K562 (cell line): ENCODE results near the gene GALNT17. TPM values are rescaled to one million over a fixed set of nuclear protein-coding genes. Genes with fewer than 3 reads are reported as not detected.

Experiments
- ATAC-seq: fragments of 200-7000 bp; cut with Tn5 transposase; 3 replicates; pipeline ENCODE4 v1.9.1; 2020; ENCODE audit warnings: moderate library complexity
- BruUV-seq: library from RNA; stranded (reverse); fragments of 400-500 nt; replicated peaks from 2 replicates; lab custom pipeline; 2021; lab: Mats Ljungman, UMichigan
- CTCF ChIA-PET: fragments of 300-600 bp; formaldehyde crosslinking; extraction: SDS; loops from one replicate; lab custom pipeline; 2021; ENCODE audit warnings: low intra/inter-chr PET ratio; lab: Yijun Ruan, JAX
- POLR2A ChIA-PET: fragments of 300-600, 350-650 bp; sonication (Branson Sonifier 250); formaldehyde crosslinking; extraction: SDS; loops from one replicate; lab custom pipeline; 2021; ENCODE audit warnings: antibody characterized with exemption, inconsistent platforms; lab: Yijun Ruan, JAX
- DNase-seq, 4 experiments: peaks; one replicate each; pipeline versions ENCODE4 v3.0.0 to v3.0.0-alpha.2; 2011 to 2018; ENCODE audit warnings: low spot score in 3 of 4, mixed read lengths in 3 of 4; ENCODE audit errors: extremely low read depth in 1 of 4
- FAIRE-seq: peaks from 2 replicates; lab custom pipeline; 2011; peaks lifted over from hg19 to GRCh38; lab: Jason Lieb, UNC
- H2AFZ ChIP-seq: 2 replicates; pipeline ENCODE4 v1.6.0; 2011; ENCODE audit warnings: low read depth, low read length, control low read depth, inconsistent platforms
- H3K27ac ChIP-seq: fragments of 200-600 bp; 3 replicates; pipeline ENCODE4 v1.8.0; 2011; ENCODE audit warnings: low read depth, mild to moderate bottlenecking, control low read depth, inconsistent platforms, low read length, moderate library complexity, mixed read lengths; ENCODE audit errors: extremely low read depth
- H3K27me3 ChIP-seq, 2 experiments: fragments of 300-600 bp in 1 of 2; 2 replicates in 1 of 2; 3 replicates in 1 of 2; pipeline versions ENCODE4 v1.6.0 to v1.8.0; 2011; ENCODE audit warnings: inconsistent platforms in 2 of 2, low read length in 2 of 2, mild to moderate bottlenecking in 1 of 2, mixed read lengths in 1 of 2, moderate library complexity in 1 of 2; ENCODE audit not compliant: control insufficient read depth in 2 of 2, insufficient read depth in 2 of 2
- H3K36me3 ChIP-seq: fragments of 300-600 bp; 3 replicates; pipeline ENCODE4 v1.8.0; 2011; ENCODE audit warnings: mild to moderate bottlenecking, low read length, inconsistent platforms; ENCODE audit not compliant: control insufficient read depth, insufficient read depth
- H3K4me1 ChIP-seq, 2 experiments: fragments of 200-600 bp in 1 of 2; replicated peaks in 1 of 2; 2 replicates in 1 of 2; 3 replicates in 1 of 2; pipeline versions ENCODE4 v1.5.1 to v1.8.0; 2011; ENCODE audit warnings: inconsistent platforms in 2 of 2, low read length in 2 of 2, mild to moderate bottlenecking in 1 of 2, mixed read lengths in 1 of 2, moderate library complexity in 1 of 2; ENCODE audit not compliant: control insufficient read depth in 2 of 2, insufficient read depth in 2 of 2
- H3K4me2 ChIP-seq: 2 replicates; pipeline ENCODE4 v1.6.1; 2011; ENCODE audit warnings: low read length, control low read depth, inconsistent platforms, mixed read lengths; ENCODE audit not compliant: insufficient read depth
- H3K4me3 ChIP-seq: fragments of 200-600 bp; sonication (generic), shearing (Covaris generic); 2 replicates; pipeline ENCODE4 v1.5.1; 2016; ENCODE audit warnings: control low read depth, inconsistent platforms
- H3K79me2 ChIP-seq: fragments of 200-600 bp; 3 replicates; pipeline ENCODE4 v1.8.0; 2011; ENCODE audit warnings: low read length, inconsistent platforms; ENCODE audit not compliant: control insufficient read depth, insufficient read depth
- H3K9ac ChIP-seq, 2 experiments: 2 replicates each; pipeline versions ENCODE4 v1.6.0 to v1.6.1; 2011; ENCODE audit warnings: low read depth in 2 of 2, low read length in 2 of 2, control low read depth in 1 of 2, inconsistent platforms in 1 of 2, mild to moderate bottlenecking in 1 of 2, mixed read lengths in 1 of 2; ENCODE audit not compliant: insufficient read depth in 1 of 2
- H3K9me1 ChIP-seq: one replicate; pipeline ENCODE4 v1.6.0; 2011; ENCODE audit warnings: inconsistent platforms, mild to moderate bottlenecking, low read length, moderate library complexity; ENCODE audit not compliant: control insufficient read depth, insufficient read depth
- H3K9me3 ChIP-seq: replicated peaks from 2 replicates; pipeline ENCODE4 v1.5.1; 2011; ENCODE audit warnings: low read depth, low read length, inconsistent platforms; ENCODE audit not compliant: control insufficient read depth, insufficient read depth
- H4K20me1 ChIP-seq: replicated peaks from 2 replicates; pipeline ENCODE4 v1.6.1; 2011; ENCODE audit warnings: low read length, inconsistent platforms, mixed read lengths; ENCODE audit not compliant: control insufficient read depth, insufficient read depth
- ARID1B ChIP-seq: fragments of 450-650 bp; IDR thresholded peaks from 2 replicates; pipeline ENCODE4 v1.6.1; 2016; ENCODE audit warnings: antibody characterized with exemption, mild to moderate bottlenecking, inconsistent platforms
- CTBP1 ChIP-seq: fragments of 450-650 bp; IDR thresholded peaks from 2 replicates; pipeline ENCODE4 v1.6.1; 2016; ENCODE audit warnings: borderline replicate concordance
- ESRRA ChIP-seq: fragments of 450-650 bp; IDR thresholded peaks from 2 replicates; pipeline ENCODE4 v1.6.1; 2014; ENCODE audit warnings: low read depth, mild to moderate bottlenecking, moderate library complexity, borderline replicate concordance
- MAZ ChIP-seq, 2 experiments: fragments of 450-650 bp in 1 of 2; sonication (generic) in 1 of 2; formaldehyde crosslinking; IDR thresholded peaks in 1 of 2; conservative IDR thresholded peaks in 1 of 2; 2 replicates each; pipeline versions ENCODE4 v1.4.0 to v1.5.0; 2020; ENCODE audit warnings: mild to moderate bottlenecking in 1 of 2, missing genetic modification reagents in 1 of 2
- MCM5 ChIP-seq: fragments of 450-650 bp; IDR thresholded peaks from 2 replicates; pipeline ENCODE4 v1.6.1; 2016; ENCODE audit warnings: low read depth
- PATZ1 ChIP-seq: fragments of 250-450 bp; sonication (Bioruptor Pico); IDR thresholded peaks from 2 replicates; pipeline ENCODE4 v1.5.0; 2020; ENCODE audit warnings: mild to moderate bottlenecking, borderline replicate concordance
- SAFB ChIP-seq: fragments of 200-400 bp; formaldehyde crosslinking; IDR thresholded peaks from 2 replicates; pipeline ENCODE4 v1.6.1; 2017; ENCODE audit warnings: low read depth, low read length, borderline replicate concordance
- STAT5B ChIP-seq: fragments of 250-450 bp; sonication (Bioruptor Pico); IDR thresholded peaks from 2 replicates; pipeline ENCODE4 v1.8.0; 2021; ENCODE audit warnings: mild to moderate bottlenecking, inconsistent platforms
- U2AF1 ChIP-seq: fragments of 200-400 bp; formaldehyde crosslinking; optimal IDR thresholded peaks from 2 replicates; pipeline ENCODE3; 2017; ENCODE audit warnings: mild to moderate bottlenecking, low read depth, low read length, moderate library complexity
- ZNF3 ChIP-seq: fragments of 250-450 bp; sonication (Bioruptor Pico); IDR thresholded peaks from 2 replicates; pipeline ENCODE4 v1.5.0; 2021; ENCODE audit warnings: mild to moderate bottlenecking, moderate library complexity
- ZNF318 ChIP-seq, 2 experiments: fragments of 450-650 bp; IDR thresholded peaks; 2 replicates each; pipeline ENCODE4 v1.6.1; 2016; ENCODE audit warnings: mild to moderate bottlenecking in 2 of 2, borderline replicate concordance in 1 of 2, low read depth in 1 of 2, moderate library complexity in 1 of 2
- ZNF512 ChIP-seq: IDR thresholded peaks from 2 replicates; pipeline ENCODE4 v1.6.1; 2016; ENCODE audit warnings: missing genetic modification characterization, missing compliant biosample characterization
- in situ Hi-C: fragments of 300-500 bp; cut with MboI; formaldehyde crosslinking; loops from 4 replicates; pipeline ENCODE4 v1.15.0; 2018; ENCODE audit warnings: inconsistent platforms, mixed read lengths
- intact Hi-C: fragments of 100-400 bp; cut with micrococcal nuclease; formaldehyde crosslinking; loops from 2 replicates; pipeline ENCODE4 v1.14.2; 2022
- polyA plus RNA-seq, 8 experiments: library from polyadenylated mRNA; depleted of rRNA in 4 of 8; stranded (reverse) in 5 of 8; unstranded in 3 of 8; fragments of >200 nt; fragmentation: Nextera tagmentation in 2 of 8; fragmentation: Illumina TruSeq in 1 of 8; extraction: Ambion mirVana in 2 of 8; extraction: Trizol in 1 of 8; gene quantifications; 2 replicates each; pipeline versions ENCODE4 v1.2.1 to v1.2.3, GENCODE V29; 2011 to 2014; ENCODE audit warnings: inconsistent platforms in 1 of 8, missing spikeins in 1 of 8
- total RNA-seq, 7 experiments: library from RNA; depleted of rRNA in 6 of 7; stranded (reverse); fragments of >200 nt in 6 of 7; fragmentation: Illumina TruSeq in 2 of 7; extraction: Trizol in 2 of 7; gene quantifications; 2 replicates each; pipeline versions ENCODE4 v1.2.1 to v1.2.3, GENCODE V29; 2011 to 2021; ENCODE audit warnings: low replicate concordance in 1 of 7

GALNT17 gene
- total and polyA plus RNA-seq, 9 of the 15 experiments (the other 6 are each of a cell fraction or from before 2014, with no cell fraction given), result not detected

GRCh38 chr7:71342202-71342601, 210.3 kb downstream of the GALNT17 start:
- intact Hi-C loops, result no loop called here
- Histone ChIP-seq H3K4me3 (no peak overlapping the region), H3K79me2 (no peaks in the 10 kb centered on the region), H3K4me2 (no peak overlapping the region), H3K9me1 (no peaks in the 10 kb centered on the region), H3K36me3 (no peaks in the 10 kb centered on the region), H2AFZ (no peak overlapping the region), H3K9me3 (no peaks in the 10 kb centered on the region), H4K20me1 (no peaks in the 10 kb centered on the region), H3K9ac (no peak overlapping the region), H3K27ac (no peak overlapping the region), H3K4me1 (no peaks in the 10 kb centered on the region), H3K27me3 (no peaks in the 10 kb centered on the region)
- FAIRE-seq, result no peak
- CTCF ChIA-PET, result no interaction called here
- POLR2A ChIA-PET, result no interaction called here
- TF ChIP-seq PATZ1 (CRISPR knock-in tag), result no peak
- no peak for TF ChIP-seq SAFB
- no peak for TF ChIP-seq ZNF3 (CRISPR knock-in tag)
- TF ChIP-seq CTBP1, result no peak
- no peak for TF ChIP-seq STAT5B
- TF ChIP-seq ZNF512 (tag), result no peak
- TF ChIP-seq MAZ (CRISPR knock-in tag; conservative IDR thresholded peaks at IDR 0.05 in 1 of 2, IDR thresholded peaks at IDR 0.05 in 1 of 2), result no peak
- no peak for TF ChIP-seq MCM5
- no peak for TF ChIP-seq U2AF1
- TF ChIP-seq ZNF318 (IDR thresholded peaks at IDR 0.05; ENCODE audit: borderline replicate concordance in 1 of 2, low read depth in 1 of 2), result no peak
- no peak for TF ChIP-seq ESRRA
- TF ChIP-seq ARID1B, result no peak
- in situ Hi-C loops, result no loop called here
- no peak for ATAC-seq
- DNase-seq, result no peak
- no TSS peak for BruUV-seq
